HCT116 (cell line): ENCODE data around the gene PDLIM4. TPM values are rescaled to one million over a fixed set of nuclear protein-coding genes. Genes with fewer than 3 reads are reported as not detected.

ENCODE experiments used
- ATAC-seq: fragments of 200-7000 bp; cut with Tn5 transposase; 2 replicates; pipeline ENCODE4 v1.9.1; 2020; ENCODE audit warnings: mild to moderate bottlenecking, moderate library complexity
- BruUV-seq: library from RNA; stranded (reverse); fragments of 400-500 nt; replicated peaks from 2 replicates; lab custom pipeline; 2021; lab: Mats Ljungman, UMichigan
- CTCF ChIA-PET: fragments of 300-600 bp; sonication (Branson Sonifier 250); formaldehyde crosslinking; loops from one replicate; lab custom pipeline; 2021; ENCODE audit warnings: antibody characterized with exemption; lab: Charles Lee
- POLR2A ChIA-PET: fragments of 300-600, 350-600 bp; sonication (Branson Sonifier 250); formaldehyde crosslinking; loops from one replicate; lab custom pipeline; 2021; ENCODE audit warnings: antibody characterized with exemption; lab: Charles Lee
- RAD21 ChIA-PET, 2 experiments: fragments of 300-600 bp; sonication (Branson Sonifier 250); formaldehyde crosslinking; loops; one replicate each; lab custom pipeline; 2023; ENCODE audit warnings: low total read pairs in 2 of 2; ENCODE audit not compliant: uncharacterized antibody in 2 of 2, unreplicated experiment in 2 of 2, low non-redundant PET in 1 of 2; lab: Charles Lee
- DNase-seq: peaks from one replicate; pipeline ENCODE4 v3.0.0-alpha.2; 2010; ENCODE audit warnings: low read depth, low spot score
- H2AFZ ChIP-seq: fragments of 200-600 bp; shearing (Covaris generic), sonication (generic); 2 replicates; pipeline ENCODE4 v1.6.1; 2017; ENCODE audit warnings: low read depth, mixed run types, mixed read lengths, antibody characterized with exemption, low read length; ENCODE audit not compliant: poor library complexity, severe bottlenecking
- H3K27ac ChIP-seq: 2 replicates; pipeline ENCODE4 v1.5.1; 2012; ENCODE audit warnings: low read depth, low read length
- H3K27me3 ChIP-seq: fragments of 200-600 bp; sonication (generic); 2 replicates; pipeline ENCODE4 v1.6.1; 2016; ENCODE audit warnings: mixed run types, low read length, mixed read lengths; ENCODE audit not compliant: insufficient read depth
- H3K36me3 ChIP-seq, 2 experiments: fragments of 200-500 bp in 1 of 2; fragments of 200-600 bp in 1 of 2; sonication (Bioruptor generic) in 1 of 2; sonication (generic) in 1 of 2; 2 replicates each; pipeline versions ENCODE4 v1.5.1 to v1.6.1; 2014 to 2016; ENCODE audit warnings: low read length in 2 of 2, inconsistent platforms in 1 of 2, mixed read lengths in 1 of 2, mixed run types in 1 of 2; ENCODE audit not compliant: insufficient read depth in 2 of 2, control insufficient read depth in 1 of 2
- H3K4me1 ChIP-seq, 2 experiments: fragments of 200-600 bp in 1 of 2; sonication (generic) in 1 of 2; 2 replicates each; pipeline versions ENCODE4 v1.5.1 to v1.6.1; 2012 to 2017; ENCODE audit warnings: low read length in 2 of 2, inconsistent platforms in 1 of 2, mild to moderate bottlenecking in 1 of 2, mixed read lengths in 1 of 2, mixed run types in 1 of 2, moderate library complexity in 1 of 2; ENCODE audit not compliant: insufficient read depth in 2 of 2, control insufficient read depth in 1 of 2
- H3K4me2 ChIP-seq: fragments of 200-600 bp; sonication (generic); 2 replicates; pipeline ENCODE4 v1.6.1; 2017; ENCODE audit warnings: mixed run types, low read length, mixed read lengths
- H3K4me3 ChIP-seq, 2 experiments: fragments of 200-600 bp in 1 of 2; sonication (generic) in 1 of 2; replicated peaks in 1 of 2; 2 replicates each; pipeline ENCODE4 v1.5.1; 2011 to 2016; ENCODE audit warnings: low read length in 2 of 2, control low read depth in 1 of 2, low read depth in 1 of 2, mild to moderate bottlenecking in 1 of 2, mixed read lengths in 1 of 2, mixed run types in 1 of 2
- H3K79me2 ChIP-seq: fragments of 200-600 bp; sonication (generic); 2 replicates; pipeline ENCODE4 v1.6.1; 2017; ENCODE audit warnings: mild to moderate bottlenecking, mixed run types, low read length, moderate library complexity, mixed read lengths; ENCODE audit not compliant: insufficient read depth
- H3K9ac ChIP-seq: fragments of 200-600 bp; sonication (generic); 2 replicates; pipeline ENCODE4 v1.6.1; 2016; ENCODE audit warnings: low read length, mixed read lengths
- H3K9me2 ChIP-seq: fragments of 200-600 bp; sonication (generic), shearing (Covaris generic); 2 replicates; pipeline ENCODE4 v1.6.1; 2017; ENCODE audit warnings: mixed run types, mild to moderate bottlenecking, moderate library complexity; ENCODE audit not compliant: insufficient read depth
- H3K9me3 ChIP-seq, 2 experiments: fragments of 200-500 bp in 1 of 2; fragments of 200-600 bp in 1 of 2; sonication (Bioruptor generic) in 1 of 2; sonication (generic) in 1 of 2; 2 replicates each; pipeline ENCODE4 v1.6.1; 2014 to 2017; ENCODE audit warnings: low read length in 2 of 2, mixed read lengths in 2 of 2, inconsistent platforms in 1 of 2, low read depth in 1 of 2, mild to moderate bottlenecking in 1 of 2, mixed run types in 1 of 2, moderate library complexity in 1 of 2; ENCODE audit not compliant: control insufficient read depth in 1 of 2, insufficient read depth in 1 of 2
- H4K20me1 ChIP-seq: fragments of 200-600 bp; sonication (generic), shearing (Covaris generic); 2 replicates; pipeline ENCODE4 v1.6.1; 2017; ENCODE audit warnings: mixed run types, mild to moderate bottlenecking, moderate library complexity; ENCODE audit not compliant: insufficient read depth
- ATF3 ChIP-seq: IDR thresholded peaks from 2 replicates; pipeline ENCODE4 v1.6.1; 2012
- CBX3 ChIP-seq: IDR thresholded peaks from 2 replicates; pipeline ENCODE4 v1.6.1; 2012; ENCODE audit warnings: low read depth
- CEBPB ChIP-seq: IDR thresholded peaks from 2 replicates; pipeline ENCODE4 v1.6.1; 2012; ENCODE audit warnings: low read depth
- CTCF ChIP-seq, 3 experiments: fragments of 200-600 bp in 1 of 3; sonication (generic) in 1 of 3; IDR thresholded peaks in 2 of 3; conservative IDR thresholded peaks in 1 of 3; 2 replicates each; pipeline ENCODE4 v1.5.1; 2012 to 2017; ENCODE audit warnings: low read depth in 2 of 3, low read length in 2 of 3, antibody characterized with exemption in 1 of 3, borderline replicate concordance in 1 of 3, control low read depth in 1 of 3, mild to moderate bottlenecking in 1 of 3, mixed read lengths in 1 of 3, mixed run types in 1 of 3, moderate library complexity in 1 of 3; ENCODE audit not compliant: insufficient read depth in 1 of 3
- EGR1 ChIP-seq: IDR thresholded peaks from 2 replicates; pipeline ENCODE4 v1.6.1; 2012; ENCODE audit warnings: low read depth
- EZH2 ChIP-seq: fragments of 200-600 bp; sonication (generic); IDR thresholded peaks from 2 replicates; pipeline ENCODE4 v1.6.1; 2017; ENCODE audit warnings: antibody characterized with exemption, mixed run types
- EZH2phosphoT487 ChIP-seq: fragments of 200-600 bp; IDR thresholded peaks from 2 replicates; pipeline ENCODE4 v1.6.1; 2018; ENCODE audit warnings: antibody characterized with exemption, borderline replicate concordance
- FOSL1 ChIP-seq: IDR thresholded peaks from 2 replicates; pipeline ENCODE4 v1.6.1; 2012; ENCODE audit warnings: low read depth
- MAX ChIP-seq: IDR thresholded peaks from 2 replicates; pipeline ENCODE4 v1.6.1; 2012
- POLR2A ChIP-seq: IDR thresholded peaks from 2 replicates; pipeline ENCODE4 v1.7.0; 2011; ENCODE audit warnings: borderline replicate concordance; ENCODE audit not compliant: insufficient read depth, insufficient read length; ENCODE audit errors: extremely low read depth
- RAD21 ChIP-seq: IDR thresholded peaks from 2 replicates; pipeline ENCODE4 v1.6.1; 2012; ENCODE audit warnings: low read depth, mild to moderate bottlenecking
- SP1 ChIP-seq: IDR thresholded peaks from 2 replicates; pipeline ENCODE4 v1.6.1; 2012; ENCODE audit warnings: low read depth
- SRF ChIP-seq: IDR thresholded peaks from 2 replicates; pipeline ENCODE4 v1.6.1; 2012; ENCODE audit warnings: low read depth
- YY1 ChIP-seq: IDR thresholded peaks from 2 replicates; pipeline ENCODE4 v1.6.1; 2011; ENCODE audit warnings: low read length, low read depth, moderate library complexity, mild to moderate bottlenecking; ENCODE audit not compliant: insufficient replicate concordance; ENCODE audit errors: extremely low read depth
- intact Hi-C: fragments of 100-400 bp; cut with micrococcal nuclease; formaldehyde crosslinking; loops from 2 replicates; pipeline ENCODE4 v1.10.0; 2022
- total RNA-seq: library from RNA; stranded (reverse); gene quantifications from one replicate; pipeline ENCODE4 v1.2.1, GENCODE V29; 2021; ENCODE audit not compliant: unreplicated experiment

The PDLIM4 gene
- total RNA-seq, 1 experiment from 2014 or later, result not detected

GRCh38 chr5:132251220-132251725 is 6.2 kb upstream of the PDLIM4 start:
- Histone ChIP-seq H3K9me3 (no peaks in the 10 kb centered on the region), H3K9me2 (no peaks in the 10 kb centered on the region), H3K27ac (no peak overlapping the region), H2AFZ (no peak overlapping the region), H3K4me2 (no peak overlapping the region), H3K9ac (no peak overlapping the region), H4K20me1 (no peaks in the 10 kb centered on the region), H3K36me3 (no peaks in the 10 kb centered on the region), H3K4me3 (no peak overlapping the region), H3K79me2 (no peaks in the 10 kb centered on the region), H3K4me1 (peaks cover 0 to 9% of the 10 kb centered on the region in 2 experiments; a peak in 1 of 4 replicates), H3K27me3 (no peaks in the 10 kb centered on the region)
- ATAC-seq (no peak), DNase-seq (no peak)
- TF ChIP-seq SP1 (no peak), MAX (no peak), FOSL1 (no peak), CBX3 (no peak), EGR1 (no peak), RAD21 (no peak), ATF3 (no peak), CEBPB (no peak)
- CTCF ChIA-PET, result interaction anchor here (1.3 to 2.9 kb wide), 2 partner anchors 13 to 250 kb away, joined by 3 to 12 read pairs; no protein-coding TSS in a partner anchor
- RAD21 ChIA-PET, result no interaction called here
- BruUV-seq, result no TSS peak
- POLR2A ChIA-PET, result interaction anchor here (1.5 kb wide), 1 partner anchor 8 kb away, joined by 4 read pairs; no protein-coding TSS in a partner anchor
- intact Hi-C loops, result no loop called here

GRCh38 chr5:132253008-132253441 is 4.5 kb upstream of the PDLIM4 start:
- BruUV-seq, result no TSS peak
- DNase-seq (no peak), ATAC-seq (no peak)
- no peaks in the 10 kb centered on the region for H3K9me2 ChIP-seq
- peaks cover 0 to 10% of the 10 kb centered on the region in 2 experiments; a peak in 1 of 4 replicates for H3K4me1 ChIP-seq
- no peak overlapping the region for H2AFZ ChIP-seq
- H3K9me3 ChIP-seq, result no peaks in the 10 kb centered on the region
- intact Hi-C loops, result no loop called here
- H3K9ac ChIP-seq, result no peak overlapping the region
- H3K79me2 ChIP-seq, result no peaks in the 10 kb centered on the region
- CTCF ChIA-PET, result interaction anchor here (2.9 kb wide), 1 partner anchor 15 kb away, joined by 12 read pairs; no protein-coding TSS in a partner anchor
- TF ChIP-seq SP1, result no peak
- no peak for TF ChIP-seq EZH2
- TF ChIP-seq CEBPB, result no peak
- TF ChIP-seq YY1, result no peak
- TF ChIP-seq ATF3, result no peak
- TF ChIP-seq CTCF (IDR thresholded peaks at IDR 0.05 in 2 of 3, conservative IDR thresholded peaks at IDR 0.05 in 1 of 3; ENCODE audit: borderline replicate concordance in 1 of 3, insufficient read depth in 1 of 3, low read depth in 2 of 3, low read length in 2 of 3), result no peak
- TF ChIP-seq EZH2phosphoT487, result no peak
- no peak for TF ChIP-seq SRF
- TF ChIP-seq POLR2A, result no peak
- no peaks in the 10 kb centered on the region for H4K20me1 ChIP-seq
- no peaks in the 10 kb centered on the region for H3K36me3 ChIP-seq
- H3K4me2 ChIP-seq, result no peak overlapping the region
- RAD21 ChIA-PET, result no interaction called here
- POLR2A ChIA-PET, result no interaction called here
- H3K27me3 ChIP-seq, result no peaks in the 10 kb centered on the region
- H3K4me3 ChIP-seq, result no peak overlapping the region
- H3K27ac ChIP-seq, result no peak overlapping the region
